Right atrium auricular region (tissue), 2 donors: Measurements from ENCODE around the gene JADE1. TPM values are rescaled to one million over a fixed set of nuclear protein-coding genes. Genes with fewer than 3 reads are reported as not detected.

Experiments
- DNase-seq: peaks from one replicate; pipeline ENCODE4 v3.0.0-alpha.2; 2019; ENCODE audit warnings: low spot score
- H3K27ac ChIP-seq, 2 donors: fragments of 200-600 bp; sonication (generic); 1 replicate in 1 of 2; 2 replicates in 1 of 2; pipeline ENCODE4 v1.5.1; 2016 to 2019
- H3K27me3 ChIP-seq, 2 donors: fragments of 200-600 bp; sonication (generic); one replicate each; pipeline versions ENCODE4 v1.5.1 to v1.6.0; 2017 to 2019
- H3K36me3 ChIP-seq: fragments of 200-600 bp; sonication (generic); one replicate; pipeline ENCODE4 v1.5.1; 2016
- H3K4me1 ChIP-seq, 2 donors: fragments of 200-600 bp; sonication (generic); one replicate each; pipeline versions ENCODE4 v1.5.1 to v1.6.0; 2017 to 2019
- H3K4me3 ChIP-seq, 2 donors: fragments of 200-600 bp; sonication (generic); 1 replicate in 1 of 2; 2 replicates in 1 of 2; pipeline ENCODE4 v1.5.1; 2017 to 2019; ENCODE audit warnings: mild to moderate bottlenecking in 1 of 2, moderate library complexity in 1 of 2
- H3K9me3 ChIP-seq, 2 donors: fragments of 200-600 bp; sonication (generic); one replicate each; pipeline ENCODE4 v1.5.1; 2019
- CTCF ChIP-seq, 2 donors: fragments of 200-600 bp; sonication (generic); IDR thresholded peaks; one replicate each; pipeline ENCODE4 v1.5.1; 2019; ENCODE audit warnings: antibody characterized with exemption in 2 of 2
- total RNA-seq, 2 donors: library from RNA; depleted of rRNA; stranded (reverse); fragments of >200 nt; gene quantifications; one replicate each; pipeline ENCODE4 v1.1.0, GENCODE V29; 2016

Gene JADE1
- total RNA-seq, 2 donors from 2014 or later, result 15.4 to 34.5 TPM

GRCh38 chr4:128820671-128821070, 11.2 kb downstream of the JADE1 start:
- Histone ChIP-seq H3K9me3 (no peaks in the 10 kb centered on the region), H3K4me3 (no peak overlapping the region), H3K27ac (no peak overlapping the region), H3K36me3 (no peaks in the 10 kb centered on the region), H3K4me1 (peaks cover 0 to 30% of the 10 kb centered on the region in 2 donors), H3K27me3 (no peaks in the 10 kb centered on the region)
- no peak for DNase-seq
- no peak for TF ChIP-seq CTCF (IDR thresholded peaks at IDR 0.05)

GRCh38 chr4:128821151-128821550, 11.7 kb downstream of the JADE1 start:
- Histone ChIP-seq H3K27me3 (no peaks in the 10 kb centered on the region), H3K36me3 (no peaks in the 10 kb centered on the region), H3K4me3 (no peak overlapping the region), H3K4me1 (peaks cover 0 to 34% of the 10 kb centered on the region in 2 donors), H3K27ac (no peak overlapping the region), H3K9me3 (no peaks in the 10 kb centered on the region)
- DNase-seq, result no peak
- no peak for TF ChIP-seq CTCF (IDR thresholded peaks at IDR 0.05)

- Histone ChIP-seq H3K27ac (no peak overlapping the region), H3K4me3 (no peak overlapping the region), H3K4me1 (peaks cover 0 to 46% of the 10 kb centered on the region in 2 donors), H3K27me3 (no peaks in the 10 kb centered on the region), H3K36me3 (no peaks in the 10 kb centered on the region), H3K9me3 (no peaks in the 10 kb centered on the region)
- TF ChIP-seq CTCF (IDR thresholded peaks at IDR 0.05), result no peak
- no peak for DNase-seq
These were observed 13.6 kb downstream of the JADE1 start for GRCh38 chr4:128823025-128823661.

- no peaks in the 10 kb centered on the region for H3K9me3 ChIP-seq
- DNase-seq, result no peak
- peaks cover 0 to 47% of the 10 kb centered on the region in 2 donors for H3K4me1 ChIP-seq
- H3K27me3 ChIP-seq, result no peaks in the 10 kb centered on the region
- TF ChIP-seq CTCF (IDR thresholded peaks at IDR 0.05), result no peak
- H3K27ac ChIP-seq, result no peak overlapping the region
- H3K36me3 ChIP-seq, result no peaks in the 10 kb centered on the region
- H3K4me3 ChIP-seq, result no peak overlapping the region
These were observed 15.7 kb downstream of the JADE1 start for GRCh38 chr4:128825226-128825625.

- no peak overlapping the region for H3K4me3 ChIP-seq
- DNase-seq, result no peak
- H3K4me1 ChIP-seq, result peaks cover 0 to 68% of the 10 kb centered on the region in 2 donors
- no peak overlapping the region for H3K27ac ChIP-seq
- TF ChIP-seq CTCF (IDR thresholded peaks at IDR 0.05), result no peak
- H3K36me3 ChIP-seq, result no peaks in the 10 kb centered on the region
- H3K27me3 ChIP-seq, result no peaks in the 10 kb centered on the region
- no peaks in the 10 kb centered on the region for H3K9me3 ChIP-seq
These were observed 17.8 kb downstream of the JADE1 start for GRCh38 chr4:128827296-128827695.
